ENCODE measurements around the gene ZMIZ1.

The ZMIZ1 gene

GRCh38 chr10:79090134-79090803, 21.5 kb downstream of the ZMIZ1 start:
- Histone ChIP-seq H3K4me3 (ENCODE audit: low read length) (no peak overlapping the region), H3K4me1 (ENCODE audit: insufficient read depth, low read length) (peaks cover 5% of the 10 kb centered on the region), H3K27me3 (ENCODE audit: insufficient read depth, low read length) (no peaks in the 10 kb centered on the region), H2AFZ (ENCODE audit: low read depth, low read length) (no peak overlapping the region), H3K36me3 (ENCODE audit: insufficient read depth, low read length) (no peaks in the 10 kb centered on the region), H3K9me3 (ENCODE audit: low read length) (no peaks in the 10 kb centered on the region)

DNA sequence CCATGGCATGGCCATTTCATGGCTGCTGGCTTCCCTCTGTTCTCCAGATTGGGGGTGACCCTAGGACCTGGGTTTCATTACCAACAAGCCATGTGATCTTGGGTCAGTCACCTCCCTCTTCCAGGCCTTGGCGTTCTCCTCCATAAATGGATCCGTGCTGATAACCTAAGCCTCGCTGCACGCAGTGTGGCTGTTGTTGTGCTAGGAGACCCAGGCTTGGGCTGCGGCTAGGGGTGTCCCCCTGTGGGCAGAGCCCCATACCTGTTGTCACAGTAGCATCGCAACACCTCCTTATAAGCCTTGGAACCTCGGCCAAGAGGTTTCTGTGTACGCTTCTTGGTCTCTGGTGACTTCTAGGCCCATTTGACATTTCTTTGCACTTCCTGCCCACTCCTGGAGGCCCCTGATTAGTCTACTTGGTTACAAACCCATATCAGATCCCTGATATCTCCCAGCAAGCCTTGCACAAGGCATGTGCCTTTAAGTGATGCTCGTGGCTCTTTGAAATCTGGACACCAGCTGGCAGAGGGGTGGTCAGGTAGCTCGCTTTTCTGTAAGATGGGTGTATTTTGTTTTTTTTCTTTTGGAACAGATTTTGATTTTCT, 23.6 kb downstream of the ZMIZ1 start:
- Histone ChIP-seq H3K4me1 (ENCODE audit: insufficient read depth, low read length) (peaks cover 5% of the 10 kb centered on the region), H3K9me3 (ENCODE audit: low read length) (no peaks in the 10 kb centered on the region), H2AFZ (ENCODE audit: low read depth, low read length) (no peak overlapping the region), H3K27me3 (ENCODE audit: insufficient read depth, low read length) (no peaks in the 10 kb centered on the region), H3K4me3 (ENCODE audit: low read length) (no peak overlapping the region), H3K36me3 (ENCODE audit: insufficient read depth, low read length) (peaks cover 2% of the 10 kb centered on the region)

- Histone ChIP-seq H3K4me1 (ENCODE audit: insufficient read depth, low read length) (peaks cover 5% of the 10 kb centered on the region), H3K4me3 (ENCODE audit: low read length) (no peak overlapping the region), H2AFZ (ENCODE audit: low read depth, low read length) (no peak overlapping the region), H3K36me3 (ENCODE audit: insufficient read depth, low read length) (peaks cover 2% of the 10 kb centered on the region), H3K9me3 (ENCODE audit: low read length) (no peaks in the 10 kb centered on the region), H3K27me3 (ENCODE audit: insufficient read depth, low read length) (no peaks in the 10 kb centered on the region)
Observed at GRCh38 chr10:79093658-79094411, 25.1 kb downstream of the ZMIZ1 start.

DNA sequence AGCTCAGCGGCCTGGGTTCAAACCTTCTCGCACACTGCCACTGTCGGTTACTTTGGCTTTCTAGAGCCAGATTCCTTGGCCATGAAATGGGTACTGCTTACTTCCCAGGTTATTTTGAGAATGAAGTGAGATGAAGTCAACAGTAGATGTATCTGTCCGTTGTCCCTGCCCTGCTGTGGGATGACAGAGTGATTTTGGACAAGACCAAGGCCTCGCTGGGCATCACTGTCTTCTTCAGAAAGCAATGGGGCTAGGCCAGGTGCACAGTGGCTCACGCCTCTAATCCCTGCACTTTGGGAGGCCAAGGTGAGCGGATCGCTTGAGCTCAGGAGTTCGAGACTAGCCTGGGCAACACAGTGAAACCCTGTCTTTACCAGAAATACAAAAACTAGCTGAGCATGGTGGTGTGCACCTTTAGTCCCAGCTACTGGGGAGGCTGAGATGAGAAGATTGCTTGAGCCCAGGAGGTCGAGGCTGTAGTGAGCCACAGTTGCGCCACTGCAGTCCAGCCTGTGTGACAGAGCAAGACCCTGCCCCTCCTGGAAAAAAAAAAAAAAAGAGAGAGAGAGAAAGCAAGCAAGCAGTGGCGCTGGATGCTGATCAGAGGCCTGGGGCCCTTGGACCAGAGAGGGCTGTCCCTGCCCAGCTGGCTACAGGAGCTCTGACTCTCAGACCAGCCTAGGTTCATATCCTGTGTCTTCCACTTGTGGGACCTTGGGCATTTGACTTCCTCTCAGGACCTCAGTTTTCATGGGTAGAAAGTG, 25.8 kb downstream of the ZMIZ1 start:
- Histone ChIP-seq H3K9me3 (ENCODE audit: low read length) (no peaks in the 10 kb centered on the region), H2AFZ (ENCODE audit: low read depth, low read length) (no peak overlapping the region), H3K4me3 (ENCODE audit: low read length) (no peak overlapping the region), H3K36me3 (ENCODE audit: insufficient read depth, low read length) (peaks cover 2% of the 10 kb centered on the region), H3K4me1 (ENCODE audit: insufficient read depth, low read length) (peaks cover 5% of the 10 kb centered on the region), H3K27me3 (ENCODE audit: insufficient read depth, low read length) (no peaks in the 10 kb centered on the region)

DNA sequence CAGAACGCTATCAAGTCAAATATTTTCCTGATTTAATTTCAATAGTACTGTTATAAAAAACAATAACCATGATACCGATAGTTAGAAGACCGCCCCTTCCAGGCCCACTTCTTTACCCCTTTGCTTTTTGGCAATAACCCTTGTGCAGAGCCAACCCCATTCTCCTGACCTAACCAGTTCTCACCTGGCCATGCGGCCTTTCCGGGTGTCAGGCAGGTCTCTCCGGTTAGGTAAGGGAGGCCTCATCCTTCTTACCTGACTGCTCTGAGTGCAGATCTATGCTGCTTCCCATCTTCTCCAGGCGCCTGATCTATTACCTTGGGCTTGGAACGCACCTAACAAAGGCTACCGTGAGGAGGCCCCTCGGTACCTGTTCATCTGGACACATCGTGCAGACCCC, 26.6 kb downstream of the ZMIZ1 start:
- H3K4me1 ChIP-seq (ENCODE audit: insufficient read depth, low read length), result peaks cover 5% of the 10 kb centered on the region
- H2AFZ ChIP-seq (ENCODE audit: low read depth, low read length), result no peak overlapping the region
- H3K27me3 ChIP-seq (ENCODE audit: insufficient read depth, low read length), result no peaks in the 10 kb centered on the region

DNA sequence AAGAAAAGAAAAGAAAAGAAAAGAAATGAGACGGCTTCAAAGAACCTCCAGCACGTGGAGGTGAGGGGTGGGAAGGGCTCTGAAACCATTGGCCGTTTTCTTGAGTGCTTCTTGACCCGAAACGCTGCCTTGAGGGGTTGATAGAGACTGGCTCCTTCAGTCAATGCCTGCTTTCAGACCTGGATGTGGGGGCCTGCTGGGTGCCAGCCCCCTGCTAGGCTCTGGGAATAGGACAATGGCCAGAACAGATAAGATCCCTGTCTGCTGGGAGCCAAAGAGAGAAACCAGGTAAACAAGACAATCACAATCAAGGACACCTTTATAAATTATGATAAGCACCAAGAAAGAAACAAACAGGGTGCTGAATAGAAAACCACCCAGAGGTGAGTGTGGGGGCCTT, 27.7 kb downstream of the ZMIZ1 start:
- H2AFZ ChIP-seq (ENCODE audit: low read depth, low read length), result no peak overlapping the region
- peaks cover 10% of the 10 kb centered on the region for H3K4me1 ChIP-seq (ENCODE audit: insufficient read depth, low read length)
- H3K9me3 ChIP-seq (ENCODE audit: low read length), result no peaks in the 10 kb centered on the region
- H3K36me3 ChIP-seq (ENCODE audit: insufficient read depth, low read length), result peaks cover 2% of the 10 kb centered on the region
- H3K27me3 ChIP-seq (ENCODE audit: insufficient read depth, low read length), result no peaks in the 10 kb centered on the region
- no peak overlapping the region for H3K4me3 ChIP-seq (ENCODE audit: low read length)

More for the DNA sequence above, 26.6 kb downstream of the ZMIZ1 start:
- Histone ChIP-seq H3K9me3 (ENCODE audit: low read length) (no peaks in the 10 kb centered on the region), H3K36me3 (ENCODE audit: insufficient read depth, low read length) (peaks cover 2% of the 10 kb centered on the region), H3K4me3 (ENCODE audit: low read length) (no peak overlapping the region)

GRCh38 chr10:79097021-79097872, 28.5 kb downstream of the ZMIZ1 start:
- H3K4me1 ChIP-seq (ENCODE audit: insufficient read depth, low read length), result peaks cover 18% of the 10 kb centered on the region
- H3K4me3 ChIP-seq (ENCODE audit: low read length), result no peak overlapping the region
- no peaks in the 10 kb centered on the region for H3K9me3 ChIP-seq (ENCODE audit: low read length)
- H3K27me3 ChIP-seq (ENCODE audit: insufficient read depth, low read length), result no peaks in the 10 kb centered on the region
- no peak overlapping the region for H2AFZ ChIP-seq (ENCODE audit: low read depth, low read length)
- peaks cover 2% of the 10 kb centered on the region for H3K36me3 ChIP-seq (ENCODE audit: insufficient read depth, low read length)

DNA sequence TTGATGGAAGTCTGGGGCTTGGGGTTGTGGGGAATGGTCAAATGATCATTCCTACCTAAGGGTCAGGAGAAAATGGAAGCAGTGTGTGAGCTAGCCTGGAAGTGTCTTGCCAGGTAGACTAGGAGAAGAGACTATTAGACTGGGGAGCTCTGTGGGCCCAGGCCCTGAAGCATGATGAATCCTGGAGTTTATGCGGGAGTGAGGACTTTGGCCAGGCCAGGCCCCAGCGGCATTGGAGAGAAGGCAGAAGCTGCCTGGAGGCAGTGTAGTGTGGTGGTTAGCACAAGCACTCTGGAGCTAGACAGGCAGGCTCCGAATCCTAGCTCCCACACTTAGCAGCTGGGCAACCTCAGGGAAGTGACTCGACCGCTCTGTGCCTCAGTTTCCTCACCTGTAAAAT, 29.3 kb downstream of the ZMIZ1 start:
- no peaks in the 10 kb centered on the region for H3K9me3 ChIP-seq (ENCODE audit: low read length)
- H3K4me1 ChIP-seq (ENCODE audit: insufficient read depth, low read length), result peaks cover 20% of the 10 kb centered on the region
- H2AFZ ChIP-seq (ENCODE audit: low read depth, low read length), result no peak overlapping the region
- no peaks in the 10 kb centered on the region for H3K27me3 ChIP-seq (ENCODE audit: insufficient read depth, low read length)
- peaks cover 2% of the 10 kb centered on the region for H3K36me3 ChIP-seq (ENCODE audit: insufficient read depth, low read length)
- H3K4me3 ChIP-seq (ENCODE audit: low read length), result no peak overlapping the region

DNA sequence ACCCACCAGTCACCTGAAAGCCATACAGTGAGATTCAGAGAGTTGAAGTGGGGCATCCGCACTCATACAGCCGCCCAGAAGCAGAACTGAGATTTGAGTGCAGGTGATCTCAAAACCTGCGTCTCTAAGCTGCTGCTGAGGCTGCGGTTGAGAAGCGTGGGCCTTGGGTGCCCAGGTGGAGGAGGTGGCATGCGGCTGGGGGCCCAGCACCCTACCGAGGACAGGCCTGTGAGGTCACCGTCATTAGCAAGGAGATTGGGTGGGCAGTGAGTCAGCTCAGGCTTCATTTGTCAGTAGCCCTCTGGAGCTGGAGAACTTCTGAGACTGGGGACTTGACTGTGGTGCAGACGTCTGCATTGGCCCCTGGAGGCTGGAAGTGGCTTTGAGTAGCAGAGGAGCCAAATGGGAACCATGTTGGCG, 29.8 kb downstream of the ZMIZ1 start:
- no peak overlapping the region for H2AFZ ChIP-seq (ENCODE audit: low read depth, low read length)
- H3K9me3 ChIP-seq (ENCODE audit: low read length), result no peaks in the 10 kb centered on the region
- H3K36me3 ChIP-seq (ENCODE audit: insufficient read depth, low read length), result peaks cover 2% of the 10 kb centered on the region
- no peak overlapping the region for H3K4me3 ChIP-seq (ENCODE audit: low read length)
- peaks cover 18% of the 10 kb centered on the region for H3K4me1 ChIP-seq (ENCODE audit: insufficient read depth, low read length)
- H3K27me3 ChIP-seq (ENCODE audit: insufficient read depth, low read length), result no peaks in the 10 kb centered on the region

GRCh38 chr10:79099898-79100448, 31.2 kb downstream of the ZMIZ1 start:
- H3K27me3 ChIP-seq (ENCODE audit: insufficient read depth, low read length), result no peaks in the 10 kb centered on the region
- no peak overlapping the region for H2AFZ ChIP-seq (ENCODE audit: low read depth, low read length)
- H3K36me3 ChIP-seq (ENCODE audit: insufficient read depth, low read length), result peaks cover 2% of the 10 kb centered on the region
- no peak overlapping the region for H3K4me3 ChIP-seq (ENCODE audit: low read length)
- peaks cover 15% of the 10 kb centered on the region for H3K4me1 ChIP-seq (ENCODE audit: insufficient read depth, low read length)
- H3K9me3 ChIP-seq (ENCODE audit: low read length), result no peaks in the 10 kb centered on the region

DNA sequence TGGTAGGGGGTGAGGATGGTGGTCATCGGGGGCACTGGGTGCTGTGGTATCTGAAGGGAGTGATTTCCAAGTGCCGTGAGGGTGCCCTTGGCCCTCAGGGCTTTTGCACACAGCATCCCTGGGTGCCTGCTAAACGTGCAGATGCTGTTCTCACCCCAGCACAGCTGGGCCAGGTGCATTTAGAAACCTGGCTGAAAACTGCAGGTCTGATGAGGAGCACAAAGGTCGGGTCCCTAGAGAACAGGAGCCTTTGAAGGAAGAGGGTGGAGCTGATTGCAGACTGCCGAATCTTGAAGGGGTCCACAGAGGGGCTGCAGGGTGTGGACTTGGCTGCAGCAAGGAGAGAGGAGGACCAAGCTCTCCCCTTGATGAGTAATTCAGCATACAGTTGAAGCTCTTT, 32.0 kb downstream of the ZMIZ1 start:
- no peaks in the 10 kb centered on the region for H3K36me3 ChIP-seq (ENCODE audit: insufficient read depth, low read length)
- H3K9me3 ChIP-seq (ENCODE audit: low read length), result no peaks in the 10 kb centered on the region
- H3K4me1 ChIP-seq (ENCODE audit: insufficient read depth, low read length), result peaks cover 20% of the 10 kb centered on the region
- H2AFZ ChIP-seq (ENCODE audit: low read depth, low read length), result no peak overlapping the region
- no peaks in the 10 kb centered on the region for H3K27me3 ChIP-seq (ENCODE audit: insufficient read depth, low read length)
- H3K4me3 ChIP-seq (ENCODE audit: low read length), result no peak overlapping the region
